ENCODE measurements around the gene GSKIP.

GSKIP gene

DNA sequence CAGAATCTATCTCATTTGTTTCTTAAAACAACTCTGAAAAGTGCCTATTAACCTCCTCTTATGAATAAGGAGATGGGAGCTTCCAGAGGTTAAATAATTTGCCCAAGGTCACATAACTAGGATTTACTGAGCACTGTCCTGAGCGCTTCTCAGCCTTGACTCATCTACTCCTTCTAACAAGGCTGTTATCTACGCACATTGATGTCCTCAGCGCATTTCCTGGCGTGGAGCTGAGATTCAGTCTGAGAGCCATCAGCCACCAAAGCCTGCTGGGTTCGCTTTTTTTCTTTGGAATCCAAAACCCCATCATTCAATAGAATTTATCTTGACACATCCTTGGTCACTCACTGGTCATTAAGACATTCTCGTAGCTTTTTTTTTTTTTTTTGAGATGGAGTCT is 57.9 kb downstream of the GSKIP start:
- no peak for DNase-seq

DNA sequence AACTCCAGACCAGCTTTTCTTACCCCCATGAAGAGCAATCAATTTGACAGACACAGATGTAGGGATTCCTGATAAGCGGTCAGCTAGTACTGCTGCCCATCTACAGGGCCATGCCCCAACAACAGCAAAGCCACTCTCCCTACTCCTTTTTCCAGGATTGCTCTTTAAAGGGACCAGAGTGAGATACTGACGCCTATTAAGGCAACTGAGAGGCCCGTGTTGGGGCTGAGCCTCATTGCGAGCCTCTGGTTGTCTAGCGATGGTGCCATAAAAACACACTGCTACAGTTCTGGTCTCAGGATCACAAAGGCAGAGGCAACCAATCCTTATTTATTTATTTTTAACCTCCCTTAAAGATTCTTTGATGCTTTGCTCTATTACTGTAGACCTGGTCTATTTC is 59.7 kb downstream of the GSKIP start:
- DNase-seq: no peak

DNA sequence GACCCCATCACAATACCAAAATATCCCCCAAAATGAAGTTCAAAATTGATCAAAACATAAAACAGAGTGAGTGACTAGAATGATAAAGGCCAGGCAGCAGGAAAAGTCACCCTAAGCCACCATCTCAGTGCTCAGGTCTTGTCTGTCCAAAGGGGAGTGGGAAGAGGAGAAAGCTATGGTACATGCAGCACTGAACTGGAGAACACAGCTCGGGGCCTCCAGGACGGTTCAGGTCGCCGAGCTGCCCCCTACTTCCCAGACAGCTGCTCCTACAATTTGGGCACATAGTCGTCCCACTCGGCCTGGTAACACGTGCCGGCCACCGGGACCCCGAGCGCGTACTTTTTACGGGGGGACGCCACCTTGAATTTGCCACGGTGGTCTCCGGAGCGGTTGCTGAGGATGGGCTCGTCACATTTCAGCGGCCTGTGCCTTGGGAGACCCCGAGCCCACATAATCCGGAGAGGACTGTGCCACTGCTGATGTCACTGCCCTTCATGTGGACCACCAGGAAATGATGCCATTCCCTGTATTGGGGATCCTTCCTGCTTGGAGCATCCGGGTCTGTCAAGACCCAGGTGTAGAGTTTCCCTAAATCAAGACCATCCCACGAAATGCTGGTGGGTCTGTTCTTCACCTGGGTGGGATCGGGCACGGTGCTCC is 60.3 kb downstream of the GSKIP start:
- no peak for DNase-seq

DNA sequence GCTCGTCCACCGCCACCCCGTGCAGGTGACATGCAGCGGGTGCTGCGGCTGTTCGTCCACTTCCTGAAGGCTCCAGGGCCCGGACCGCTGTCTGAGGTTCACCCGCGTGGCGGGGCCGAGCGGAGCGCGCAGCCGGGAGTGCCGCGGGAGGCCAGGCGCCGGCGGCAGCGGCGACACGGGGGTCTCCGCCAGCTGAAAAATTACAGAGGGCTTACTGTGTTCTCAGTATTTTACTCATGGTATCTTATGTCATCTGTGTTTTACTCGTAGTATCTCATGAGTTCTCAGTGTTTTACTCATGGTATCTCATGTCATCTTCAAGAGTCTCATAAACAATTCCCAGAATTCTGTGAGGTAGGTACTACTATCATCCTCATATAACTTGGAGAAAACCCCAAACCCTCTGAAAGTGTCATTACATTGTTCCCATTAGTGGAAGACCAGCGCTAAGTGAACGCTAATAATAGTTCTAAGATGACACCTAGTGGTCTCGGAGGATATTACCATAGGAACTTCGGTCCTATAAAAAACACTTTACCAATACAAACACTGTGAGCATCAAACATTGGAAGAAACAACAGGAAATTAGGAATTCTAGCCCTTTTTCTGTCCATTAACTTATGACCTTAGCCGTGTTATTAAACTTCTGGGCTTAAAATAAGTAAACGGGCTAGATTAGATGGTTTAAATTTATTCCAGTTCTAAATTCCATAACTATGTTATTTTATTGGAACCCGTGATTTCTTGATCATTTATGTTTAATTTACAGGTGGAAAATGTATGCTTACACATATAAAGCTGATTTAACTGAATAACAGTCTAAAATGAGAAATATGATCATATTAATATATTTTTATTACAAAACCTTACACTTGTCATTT is 61.0 kb downstream of the GSKIP start:
- DNase-seq: peak; percentile 44

DNA sequence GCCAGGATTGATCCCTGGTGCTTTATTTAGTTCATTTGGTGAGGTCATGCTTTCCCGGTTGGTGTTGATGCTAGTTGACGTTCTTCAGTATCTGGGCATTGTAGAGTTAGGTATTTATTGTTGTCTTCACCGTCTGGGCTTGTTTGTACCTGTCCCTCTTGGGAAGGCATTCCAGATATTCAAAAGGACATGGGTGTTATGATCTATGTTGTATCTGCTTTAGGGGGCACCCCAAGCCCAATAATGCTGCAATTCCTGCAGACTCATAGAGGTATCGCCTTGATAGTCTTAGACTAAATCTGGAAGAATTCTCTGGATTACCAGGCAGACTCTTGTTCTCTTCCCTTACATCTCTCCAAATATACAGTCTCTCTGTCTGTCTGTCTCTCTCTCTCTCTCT is 70.7 kb downstream of the GSKIP start:
- DNase-seq: no peak
